Neuronal stem cell (in vitro differentiated cells): ENCODE data around the gene SAMD4A.

Experiments
- DNase-seq: peaks from one replicate; pipeline ENCODE4 v3.0.0-alpha.2; 2013; ENCODE audit warnings: low spot score
- H2AFZ ChIP-seq: one replicate; pipeline ENCODE4 v1.6.1; 2013; ENCODE audit warnings: mild to moderate bottlenecking, low read length, inconsistent platforms
- H2AK5ac ChIP-seq: 2 replicates; pipeline ENCODE4 v1.6.1; 2013; ENCODE audit warnings: low read depth, mild to moderate bottlenecking, inconsistent platforms, low read length, moderate library complexity, mixed read lengths
- H2BK120ac ChIP-seq: 2 replicates; pipeline ENCODE4 v1.6.1; 2013; ENCODE audit warnings: low read depth, mild to moderate bottlenecking, inconsistent platforms, low read length, moderate library complexity, mixed read lengths
- H2BK12ac ChIP-seq: one replicate; pipeline ENCODE4 v1.6.1; 2013; ENCODE audit warnings: low read length, inconsistent platforms
- H2BK15ac ChIP-seq: 2 replicates; pipeline ENCODE4 v1.6.1; 2013; ENCODE audit warnings: mild to moderate bottlenecking, low read length, inconsistent platforms, mixed read lengths
- H2BK5ac ChIP-seq: one replicate; pipeline ENCODE4 v1.6.1; 2013; ENCODE audit warnings: inconsistent platforms, mild to moderate bottlenecking, low read length, moderate library complexity
- H3K14ac ChIP-seq: one replicate; pipeline ENCODE4 v1.6.1; 2013; ENCODE audit warnings: low read length, inconsistent platforms
- H3K18ac ChIP-seq: 2 replicates; pipeline ENCODE4 v1.6.1; 2013; ENCODE audit warnings: low read length, inconsistent platforms
- H3K23ac ChIP-seq: 2 replicates; pipeline ENCODE4 v1.6.1; 2013; ENCODE audit warnings: low read depth, mild to moderate bottlenecking, mixed read lengths, low read length, inconsistent platforms; ENCODE audit not compliant: poor library complexity
- H3K27ac ChIP-seq: replicated peaks from 3 replicates; pipeline ENCODE4 v1.5.1; 2013; ENCODE audit warnings: low read length, inconsistent platforms
- H3K27me3 ChIP-seq, 3 experiments: 2 replicates each; pipeline ENCODE4 v1.6.1; 2013; ENCODE audit warnings: low read length in 3 of 3, mild to moderate bottlenecking in 2 of 3, inconsistent platforms in 1 of 3, low read depth in 1 of 3, mixed read lengths in 1 of 3, moderate library complexity in 1 of 3; ENCODE audit not compliant: control insufficient read depth in 3 of 3, insufficient read depth in 3 of 3
- H3K36me3 ChIP-seq, 2 donors: replicated peaks in 1 of 2; 2 replicates each; pipeline ENCODE4 v1.6.1; 2013; ENCODE audit warnings: low read length in 2 of 2; ENCODE audit not compliant: control insufficient read depth in 2 of 2, insufficient read depth in 2 of 2
- H3K4ac ChIP-seq: 2 replicates; pipeline ENCODE4 v1.6.1; 2013; ENCODE audit warnings: inconsistent platforms, mild to moderate bottlenecking, low read length, moderate library complexity
- H3K4me1 ChIP-seq, 2 donors: 1 replicate in 1 of 2; 2 replicates in 1 of 2; pipeline ENCODE4 v1.6.1; 2013; ENCODE audit warnings: low read length in 2 of 2, low read depth in 1 of 2; ENCODE audit not compliant: control insufficient read depth in 2 of 2, insufficient read depth in 1 of 2
- H3K4me2 ChIP-seq: one replicate; pipeline ENCODE4 v1.6.1; 2013; ENCODE audit warnings: mild to moderate bottlenecking, low read length, inconsistent platforms; ENCODE audit not compliant: insufficient read depth, poor library complexity, severe bottlenecking
- H3K4me3 ChIP-seq, 2 donors: 2 replicates each; pipeline ENCODE4 v1.5.1; 2013; ENCODE audit warnings: low read length in 2 of 2, mild to moderate bottlenecking in 2 of 2, inconsistent platforms in 1 of 2, moderate library complexity in 1 of 2
- H3K79me1 ChIP-seq: one replicate; pipeline ENCODE4 v1.6.1; 2013; ENCODE audit warnings: low read depth, mild to moderate bottlenecking, inconsistent platforms, low read length, moderate library complexity
- H3K9ac ChIP-seq: one replicate; pipeline ENCODE4 v1.6.1; 2013; ENCODE audit warnings: mild to moderate bottlenecking, low read depth, low read length, inconsistent platforms; ENCODE audit not compliant: poor library complexity
- H3K9me3 ChIP-seq, 2 donors: replicated peaks in 1 of 2; 2 replicates each; pipeline versions ENCODE3 to v1.6.1; 2013; ENCODE audit warnings: low read length in 2 of 2, mild to moderate bottlenecking in 2 of 2, inconsistent platforms in 1 of 2, low read depth in 1 of 2, mixed read lengths in 1 of 2, moderate library complexity in 1 of 2; ENCODE audit not compliant: control insufficient read depth in 2 of 2, insufficient read depth in 1 of 2
- H4K8ac ChIP-seq: one replicate; pipeline ENCODE4 v1.6.1; 2013; ENCODE audit warnings: low read depth, mild to moderate bottlenecking, inconsistent platforms, low read length, moderate library complexity
- H4K91ac ChIP-seq: one replicate; pipeline ENCODE4 v1.6.1; 2013; ENCODE audit warnings: low read length, low read depth, mild to moderate bottlenecking, inconsistent platforms; ENCODE audit not compliant: poor library complexity
- WGBS, 2 donors: extraction: QIAGEN DNeasy Blood & Tissue Kit; methylation state at CpG; one replicate each; pipeline ENCODE4 v1.1.7; 2013; ENCODE audit warnings: missing lambda C conversion rate in 2 of 2, mixed read lengths in 1 of 2; ENCODE audit not compliant: insufficient read length in 2 of 2, insufficient replicate concordance in 1 of 2; ENCODE audit errors: extremely low coverage in 2 of 2; 5-methylcytosine and 5-hydroxymethylcytosine counted together

SAMD4A gene

GRCh38 chr14:54654605-54655004 is 87.7 kb downstream of the SAMD4A start:
- no peaks in the 10 kb centered on the region for H3K27me3 ChIP-seq
- no peaks in the 10 kb centered on the region for H3K9me3 ChIP-seq
- H2AFZ ChIP-seq: no peak overlapping the region
- H4K8ac ChIP-seq: no peak overlapping the region
- no peak overlapping the region for H3K4me3 ChIP-seq
- H3K4ac ChIP-seq: no peak overlapping the region
- peaks cover 3% of the 10 kb centered on the region for H3K79me1 ChIP-seq
- no peak overlapping the region for H3K4me2 ChIP-seq
- H3K23ac ChIP-seq: no peak overlapping the region
- H3K14ac ChIP-seq: no peak overlapping the region
- no peak overlapping the region for H2BK15ac ChIP-seq
- H2BK120ac ChIP-seq: no peak overlapping the region
- H4K91ac ChIP-seq: no peak overlapping the region
- H3K36me3 ChIP-seq: no peaks in the 10 kb centered on the region
- DNase-seq: no peak
- H3K4me1 ChIP-seq: peaks cover 25 to 33% of the 10 kb centered on the region in 2 donors
- WGBS, 2 donors: no CpG with 5 or more reads among the region's 2 CpGs
- H2BK5ac ChIP-seq: no peak overlapping the region
- H3K9ac ChIP-seq: no peak overlapping the region
- H3K18ac ChIP-seq: no peak overlapping the region
- H2BK12ac ChIP-seq: no peak overlapping the region
- no peak overlapping the region for H3K27ac ChIP-seq
- no peak overlapping the region for H2AK5ac ChIP-seq

- no CpG with 5 or more reads among the region's 3 CpGs for WGBS, 2 donors
- no peak overlapping the region for H3K4me3 ChIP-seq
- no peaks in the 10 kb centered on the region for H3K36me3 ChIP-seq
- H3K4ac ChIP-seq: no peak overlapping the region
- no peak overlapping the region for H3K14ac ChIP-seq
- H4K8ac ChIP-seq: no peak overlapping the region
- no peak overlapping the region for H2AFZ ChIP-seq
- no peak overlapping the region for H3K18ac ChIP-seq
- no peaks in the 10 kb centered on the region for H3K27me3 ChIP-seq
- no peak overlapping the region for H3K23ac ChIP-seq
- H3K4me2 ChIP-seq: no peak overlapping the region
- no peak overlapping the region for H2BK5ac ChIP-seq
- H2BK120ac ChIP-seq: no peak overlapping the region
- no peak overlapping the region for H3K27ac ChIP-seq
- H2BK12ac ChIP-seq: no peak overlapping the region
- H4K91ac ChIP-seq: no peak overlapping the region
- no peak overlapping the region for H3K9ac ChIP-seq
- H2AK5ac ChIP-seq: no peak overlapping the region
- H3K4me1 ChIP-seq: peaks cover 12 to 16% of the 10 kb centered on the region in 2 donors
- peaks cover 3% of the 10 kb centered on the region for H3K79me1 ChIP-seq
- H3K9me3 ChIP-seq: no peaks in the 10 kb centered on the region
- no peak overlapping the region for H2BK15ac ChIP-seq
- DNase-seq: no peak
These were observed 91.9 kb downstream of the SAMD4A start for GRCh38 chr14:54658836-54659235.

- Histone ChIP-seq H2BK12ac (no peak overlapping the region), H3K4ac (no peak overlapping the region), H3K27ac (no peak overlapping the region), H3K9ac (no peak overlapping the region), H3K79me1 (peaks cover 3% of the 10 kb centered on the region), H3K4me1 (peaks cover 7 to 13% of the 10 kb centered on the region in 2 donors), H2BK15ac (no peak overlapping the region), H3K23ac (no peak overlapping the region), H2BK120ac (no peak overlapping the region), H3K9me3 (no peaks in the 10 kb centered on the region), H2AFZ (no peak overlapping the region), H3K18ac (no peak overlapping the region), H3K4me3 (no peak overlapping the region), H3K27me3 (no peaks in the 10 kb centered on the region), H3K14ac (no peak overlapping the region), H3K4me2 (no peak overlapping the region), H4K91ac (no peak overlapping the region), H2AK5ac (no peak overlapping the region), H3K36me3 (no peaks in the 10 kb centered on the region), H2BK5ac (no peak overlapping the region), H4K8ac (no peak overlapping the region)
- no peak for DNase-seq
- no CpG with 5 or more reads among the region's 6 CpGs for WGBS, 2 donors
These were observed 92.4 kb downstream of the SAMD4A start for GRCh38 chr14:54659365-54659764.

GRCh38 chr14:54660604-54661111 is 93.7 kb downstream of the SAMD4A start:
- Histone ChIP-seq H2BK15ac (no peak overlapping the region), H3K27me3 (no peaks in the 10 kb centered on the region), H2AFZ (no peak overlapping the region), H2BK12ac (no peak overlapping the region), H3K9ac (no peak overlapping the region), H3K4me2 (no peak overlapping the region), H4K8ac (no peak overlapping the region), H3K23ac (no peak overlapping the region), H3K36me3 (no peaks in the 10 kb centered on the region), H3K4ac (no peak overlapping the region), H2BK120ac (no peak overlapping the region), H2BK5ac (no peak overlapping the region), H3K4me3 (no peak overlapping the region), H3K79me1 (peaks cover 3% of the 10 kb centered on the region), H4K91ac (no peak overlapping the region), H3K27ac (no peak overlapping the region), H3K4me1 (peaks cover 7 to 12% of the 10 kb centered on the region in 2 donors), H2AK5ac (no peak overlapping the region), H3K9me3 (no peaks in the 10 kb centered on the region), H3K14ac (no peak overlapping the region), H3K18ac (no peak overlapping the region)
- no CpG with 5 or more reads among the region's 4 CpGs for WGBS, 2 donors
- DNase-seq: no peak
